ENCODE results near the gene SHCBP1L. TPM values are rescaled to one million over a fixed set of nuclear protein-coding genes. Genes with fewer than 3 reads are reported as not detected.

Gene SHCBP1L
- total RNA-seq, 4 donors from 2014 or later = 2.8 TPM; not detected in 3

GRCh38 chr1:182884872-182885271 is 68.1 kb downstream of the SHCBP1L start:
- no peak for TF ChIP-seq CTCF (IDR thresholded peaks at IDR 0.05)
- ATAC-seq (ENCODE audit: low FRiP score) (no peak), DNase-seq (ENCODE audit: low spot score) (no peak)

- DNase-seq (ENCODE audit: low spot score) (no peak), ATAC-seq (ENCODE audit: low FRiP score) (no peak)
- no peak for TF ChIP-seq CTCF (IDR thresholded peaks at IDR 0.05)
Observed at GRCh38 chr1:182877842-182878241, 75.1 kb downstream of the SHCBP1L start.

- ATAC-seq (ENCODE audit: low FRiP score) (no peak), DNase-seq (ENCODE audit: low spot score) (no peak)
- TF ChIP-seq CTCF (IDR thresholded peaks at IDR 0.05) = no peak
Observed at GRCh38 chr1:182877331-182877730, 75.6 kb downstream of the SHCBP1L start.

GRCh38 chr1:182875889-182876288 is 77.1 kb downstream of the SHCBP1L start:
- DNase-seq (ENCODE audit: low spot score) (no peak), ATAC-seq (ENCODE audit: low FRiP score) (no peak)
- no peak for TF ChIP-seq CTCF (IDR thresholded peaks at IDR 0.05)

GRCh38 chr1:182872881-182873280 is 80.1 kb downstream of the SHCBP1L start:
- DNase-seq (ENCODE audit: low spot score) (no peak), ATAC-seq (ENCODE audit: low FRiP score) (no peak)
- no peak for TF ChIP-seq CTCF (IDR thresholded peaks at IDR 0.05)

- TF ChIP-seq CTCF (IDR thresholded peaks at IDR 0.05) = no peak
- DNase-seq (ENCODE audit: low spot score) = no peak
- peak; percentile 18 for ATAC-seq (ENCODE audit: low FRiP score)
Observed at GRCh38 chr1:182869241-182869666, 83.7 kb downstream of the SHCBP1L start.

- TF ChIP-seq CTCF (IDR thresholded peaks at IDR 0.05) = no peak
- no peak for ATAC-seq (ENCODE audit: low FRiP score)
- no peak for DNase-seq (ENCODE audit: low spot score)
Observed at GRCh38 chr1:182867861-182868260, 85.1 kb downstream of the SHCBP1L start.

Measured in omental fat pad (tissue), 4 donors.